Measurements from ENCODE around the gene HABP4. TPM values are rescaled to one million over a fixed set of nuclear protein-coding genes. Genes with fewer than 3 reads are reported as not detected.

The HABP4 gene
- total RNA-seq, 1 donor from 2014 or later: 11.3 TPM

GRCh38 chr9:96515621-96516470 is 65.9 kb downstream of the HABP4 start:
- DNase-seq (ENCODE audit: low spot score): no peak

GRCh38 chr9:96519095-96519494 is 69.1 kb downstream of the HABP4 start:
- DNase-seq (ENCODE audit: low spot score): no peak

GRCh38 chr9:96519787-96520186 is 69.8 kb downstream of the HABP4 start:
- DNase-seq (ENCODE audit: low spot score): peak; percentile 14

- no peak for DNase-seq (ENCODE audit: low spot score)
These were observed 72.4 kb downstream of the HABP4 start for GRCh38 chr9:96522366-96522765.

- peak; percentile 8 for DNase-seq (ENCODE audit: low spot score)
These were observed 73.4 kb downstream of the HABP4 start for GRCh38 chr9:96523374-96523773.

GRCh38 chr9:96524045-96524444 is 74.1 kb downstream of the HABP4 start:
- no peak for DNase-seq (ENCODE audit: low spot score)

- DNase-seq (ENCODE audit: low spot score): no peak
These were observed 74.8 kb downstream of the HABP4 start for GRCh38 chr9:96524764-96525163.

- no peak for DNase-seq (ENCODE audit: low spot score)
These were observed 82.2 kb downstream of the HABP4 start for GRCh38 chr9:96532173-96532572.

- DNase-seq (ENCODE audit: low spot score): no peak
These were observed 90.1 kb downstream of the HABP4 start for GRCh38 chr9:96540106-96540505.

Other genes starting within 250 kb of the HABP4 start
- 2.4 TPM for gene HSD17B3, start 148.0 kb upstream of the HABP4 start, total RNA-seq (ENCODE audit: insufficient read depth, low replicate concordance)
- 12.3 TPM for gene SLC35D2, start 66.5 kb upstream of the HABP4 start, total RNA-seq (ENCODE audit: insufficient read depth, low replicate concordance)
- 7.0 TPM for gene ZNF367, start 31.8 kb upstream of the HABP4 start, total RNA-seq (ENCODE audit: insufficient read depth, low replicate concordance)
- 8.4 TPM for gene CDC14B, start 169.7 kb downstream of the HABP4 start, total RNA-seq (ENCODE audit: insufficient read depth, low replicate concordance)
- gene PRXL2C, start 205.1 kb downstream of the HABP4 start, total RNA-seq (ENCODE audit: insufficient read depth, low replicate concordance): 17.8 TPM